ENCODE results near the gene RTN4.
"Not testable (repeated sequence)": the region's sequence is repeated elsewhere in the genome, so short reads cannot be mapped to it uniquely, and the experiment has no call there.

- not testable (repeated sequence) for TF ChIP-seq POLR2A (IDR thresholded peaks at IDR 0.05; ENCODE audit: low read depth, low read length); CTCF (conservative IDR thresholded peaks at IDR 0.05; ENCODE audit: low read depth, low read length); SMC3 (IDR thresholded peaks at IDR 0.05; ENCODE audit: low read depth, low read length); MAZ (IDR thresholded peaks at IDR 0.05; ENCODE audit: borderline replicate concordance, low read depth, low read length); RFX5 (IDR thresholded peaks at IDR 0.05; ENCODE audit: low read depth, low read length); MXI1 (IDR thresholded peaks at IDR 0.05; ENCODE audit: borderline replicate concordance, low read depth, low read length); RAD21 (IDR thresholded peaks at IDR 0.05; ENCODE audit: low read length); ELK1 (IDR thresholded peaks at IDR 0.05; ENCODE audit: borderline replicate concordance, low read depth, low read length); CEBPB (IDR thresholded peaks at IDR 0.05; ENCODE audit: low read depth, low read length); USF2 (IDR thresholded peaks at IDR 0.05; ENCODE audit: low read depth, low read length); FOS (IDR thresholded peaks at IDR 0.05; ENCODE audit: low read depth, low read length); MAFK (IDR thresholded peaks at IDR 0.05; ENCODE audit: low read depth, low read length); RCOR1 (IDR thresholded peaks at IDR 0.05; ENCODE audit: insufficient replicate concordance, low read length)
These were observed 3.0 kb upstream of the RTN4 start for GRCh38 chr2:55053225-55053624.
